Right cardiac atrium (tissue), 5 donors: Measurements from ENCODE around the gene SHROOM3. TPM values are rescaled to one million over a fixed set of nuclear protein-coding genes. Genes with fewer than 3 reads are reported as not detected.

Experiments used
- ATAC-seq, 2 donors: fragments of 200-7000 bp; cut with Tn5 transposase; one replicate each; pipeline versions ENCODE4 v1.8.0 to v1.9.1; 2020; ENCODE audit warnings: moderate library complexity in 2 of 2, mild to moderate bottlenecking in 1 of 2
- DNase-seq, 3 donors: peaks; one replicate each; pipeline ENCODE4 v3.0.0-alpha.2; 2020
- H3K27ac ChIP-seq: one replicate; pipeline ENCODE4 v1.5.1; 2013; ENCODE audit warnings: mild to moderate bottlenecking, low read length, control low read depth, moderate library complexity
- H3K27me3 ChIP-seq: one replicate; pipeline ENCODE4 v1.6.1; 2013; ENCODE audit not compliant: control insufficient read depth, insufficient read depth
- H3K4me1 ChIP-seq: one replicate; pipeline ENCODE4 v1.6.1; 2013; ENCODE audit warnings: low read length; ENCODE audit not compliant: control insufficient read depth, insufficient read depth
- H3K4me3 ChIP-seq: one replicate; pipeline ENCODE4 v1.5.1; 2013; ENCODE audit warnings: low read length, control low read depth
- H3K9me3 ChIP-seq: one replicate; pipeline ENCODE4 v1.6.1; 2013; ENCODE audit warnings: low read length; ENCODE audit not compliant: control insufficient read depth
- WGBS: extraction: QIAGEN DNeasy Blood & Tissue Kit; methylation state at CpG from one replicate; pipeline ENCODE4 v1.1.7; 2013; 5-methylcytosine and 5-hydroxymethylcytosine counted together
- intact Hi-C, 4 donors: fragments of 100-400 bp; cut with DNase I; formaldehyde crosslinking; loops; one replicate each; pipeline versions ENCODE4 v1.11.0 to v1.14.0; 2022 to 2023
- polyA plus RNA-seq: library from polyadenylated mRNA; stranded (reverse); fragments of 200-250 nt; gene quantifications from one replicate; pipeline ENCODE4 v1.2.3, GENCODE V29; 2013
- total RNA-seq, 4 donors: library from RNA; stranded (reverse); fragmentation: NEBNext Ultra II Directional; extraction: Animal tissue kit (Norgen Biotek cat#: 25700); gene quantifications; one replicate each; pipeline ENCODE4 v1.2.1, GENCODE V29; 2021
- donor health status: healthy with polysubstance abuse.
- donor health status: DM: no; HTN: yes; CAD: no.
- donor health status: DM: no; HTN: no; CAD: no.
- donor health status: DM: no; HTN: yes; CAD: no; lungs with severe emphysema.
- donor health status: DM: yes; HTN: yes; CAD: no.

Gene SHROOM3
- total and polyA plus RNA-seq, 5 donors: 4.6 to 11.8 (median 10.9) TPM

GRCh38 chr4:76690011-76690905, 255.2 kb downstream of the SHROOM3 start:
- no peaks in the 10 kb centered on the region for H3K27me3 ChIP-seq
- no peak for DNase-seq
- H3K9me3 ChIP-seq: no peaks in the 10 kb centered on the region
- H3K4me1 ChIP-seq: peaks cover 4% of the 10 kb centered on the region
- 19% methylated on average over 12 of the region's 12 CpGs for WGBS
- intact Hi-C loops: loop anchor here in 1 of 4 donors (10.0 kb wide), 1 partner anchor 65 kb away; no protein-coding TSS in a partner anchor
- no peak overlapping the region for H3K27ac ChIP-seq
- ATAC-seq: no peak
- peak overlapping the region; percentile 49 for H3K4me3 ChIP-seq

GRCh38 chr4:76690906-76691275, 255.9 kb downstream of the SHROOM3 start:
- no peak for ATAC-seq
- no peak overlapping the region for H3K27ac ChIP-seq
- WGBS: 95% methylated on average over 1 of the region's 1 CpG
- no peak overlapping the region for H3K4me3 ChIP-seq
- H3K4me1 ChIP-seq: peaks cover 4% of the 10 kb centered on the region
- no peaks in the 10 kb centered on the region for H3K27me3 ChIP-seq
- no peaks in the 10 kb centered on the region for H3K9me3 ChIP-seq
- no peak for DNase-seq
- intact Hi-C loops: loop anchor here in 1 of 4 donors (10.0 kb wide), 1 partner anchor 64 kb away; no protein-coding TSS in a partner anchor

- Histone ChIP-seq H3K9me3 (no peaks in the 10 kb centered on the region), H3K27ac (no peak overlapping the region), H3K4me3 (no peak overlapping the region), H3K27me3 (no peaks in the 10 kb centered on the region), H3K4me1 (peaks cover 4% of the 10 kb centered on the region)
- ATAC-seq (no peak), DNase-seq (no peak)
- WGBS: 80% methylated on average over 5 of the region's 5 CpGs
- intact Hi-C loops: loop anchor here in 1 of 4 donors (10.0 kb wide), 1 partner anchor 63 kb away; no protein-coding TSS in a partner anchor
Measured at GRCh38 chr4:76691807-76692582, 257.0 kb downstream of the SHROOM3 start.

- Histone ChIP-seq H3K4me1 (peaks cover 4% of the 10 kb centered on the region), H3K27ac (no peak overlapping the region), H3K9me3 (no peaks in the 10 kb centered on the region), H3K4me3 (no peak overlapping the region), H3K27me3 (no peaks in the 10 kb centered on the region)
- 84% methylated on average over 2 of the region's 2 CpGs for WGBS
- intact Hi-C loops: loop anchor here in 1 of 4 donors (10.0 kb wide), 1 partner anchor 62 kb away; no protein-coding TSS in a partner anchor
- ATAC-seq: no peak
- no peak for DNase-seq
Measured at GRCh38 chr4:76692761-76693160, 257.7 kb downstream of the SHROOM3 start.

- no peak for DNase-seq
- intact Hi-C loops: loop anchor here in 1 of 4 donors (10.0 kb wide), 1 partner anchor 61 kb away; no protein-coding TSS in a partner anchor
- ATAC-seq: no peak
- Histone ChIP-seq H3K4me1 (peaks cover 4% of the 10 kb centered on the region), H3K27me3 (no peaks in the 10 kb centered on the region), H3K4me3 (no peak overlapping the region), H3K27ac (no peak overlapping the region), H3K9me3 (no peaks in the 10 kb centered on the region)
- WGBS: 89% methylated on average over 1 of the region's 1 CpG
Measured at GRCh38 chr4:76694056-76694455, 259.0 kb downstream of the SHROOM3 start.

GRCh38 chr4:76696109-76696508, 261.1 kb downstream of the SHROOM3 start:
- ATAC-seq: no peak
- intact Hi-C loops: loop anchor here in 1 of 4 donors (10.0 kb wide), 1 partner anchor 59 kb away; no protein-coding TSS in a partner anchor
- Histone ChIP-seq H3K27me3 (no peaks in the 10 kb centered on the region), H3K9me3 (no peaks in the 10 kb centered on the region), H3K4me1 (peaks cover 4% of the 10 kb centered on the region), H3K27ac (no peak overlapping the region), H3K4me3 (no peak overlapping the region)
- WGBS: 66% methylated on average over 7 of the region's 7 CpGs
- peak in 1 of 3 donors; percentile 38 for DNase-seq

- 83% methylated on average over 3 of the region's 3 CpGs for WGBS
- no peak for DNase-seq
- no peaks in the 10 kb centered on the region for H3K4me1 ChIP-seq
- no peak for ATAC-seq
- no peak overlapping the region for H3K27ac ChIP-seq
- H3K4me3 ChIP-seq: no peak overlapping the region
- H3K9me3 ChIP-seq: no peaks in the 10 kb centered on the region
- intact Hi-C loops: loop anchor here in 1 of 4 donors (10.0 kb wide), 1 partner anchor 58 kb away; no protein-coding TSS in a partner anchor
- H3K27me3 ChIP-seq: no peaks in the 10 kb centered on the region
Measured at GRCh38 chr4:76697129-76697803, 262.2 kb downstream of the SHROOM3 start.

- no peak for DNase-seq
- Histone ChIP-seq H3K9me3 (no peaks in the 10 kb centered on the region), H3K27me3 (no peaks in the 10 kb centered on the region), H3K4me1 (no peaks in the 10 kb centered on the region), H3K27ac (no peak overlapping the region), H3K4me3 (no peak overlapping the region)
- no peak for ATAC-seq
- 87% methylated on average over 1 of the region's 1 CpG for WGBS
- intact Hi-C loops: loop anchor here in 1 of 4 donors (10.0 kb wide), 1 partner anchor 57 kb away; no protein-coding TSS in a partner anchor
Measured at GRCh38 chr4:76698141-76698540, 263.1 kb downstream of the SHROOM3 start.

GRCh38 chr4:76699751-76700310, 264.8 kb downstream of the SHROOM3 start:
- no peak for DNase-seq
- no peak for ATAC-seq
- 59% methylated on average over 4 of the region's 4 CpGs for WGBS
- Histone ChIP-seq H3K27ac (no peak overlapping the region), H3K27me3 (no peaks in the 10 kb centered on the region), H3K4me3 (no peak overlapping the region), H3K9me3 (no peaks in the 10 kb centered on the region), H3K4me1 (peaks cover 3% of the 10 kb centered on the region)
- intact Hi-C loops: loop anchor here in 1 of 4 donors (10.0 kb wide), 1 partner anchor 55 kb away; no protein-coding TSS in a partner anchor

- no peaks in the 10 kb centered on the region for H3K27me3 ChIP-seq
- intact Hi-C loops: no loop called here
- DNase-seq (no peak), ATAC-seq (no peak)
- peak overlapping the region; percentile 33 for H3K27ac ChIP-seq
- H3K9me3 ChIP-seq: no peaks in the 10 kb centered on the region
- WGBS: 92% methylated on average over 4 of the region's 4 CpGs
- no peak overlapping the region for H3K4me3 ChIP-seq
- peaks cover 3% of the 10 kb centered on the region for H3K4me1 ChIP-seq
Measured at GRCh38 chr4:76702440-76703122, 267.6 kb downstream of the SHROOM3 start.
